OCI-LY7 (cell line): Measurements from ENCODE around the gene SIL1. TPM values are rescaled to one million over a fixed set of nuclear protein-coding genes. Genes with fewer than 3 reads are reported as not detected.

ENCODE experiments used
- BruUV-seq: library from RNA; stranded (reverse); fragments of 400-500 nt; replicated peaks from 2 replicates; lab custom pipeline; 2021; lab: Mats Ljungman, UMichigan
- CTCF ChIA-PET: fragments of 300-600 bp; sonication (Branson Sonifier 250); formaldehyde crosslinking; loops from one replicate; lab custom pipeline; 2022; ENCODE audit warnings: antibody characterized with exemption; ENCODE audit not compliant: unreplicated experiment; lab: Charles Lee
- POLR2A ChIA-PET: fragments of 300-600 bp; sonication (Branson Sonifier 250); formaldehyde crosslinking; loops from one replicate; lab custom pipeline; 2022; ENCODE audit warnings: antibody characterized with exemption; lab: Charles Lee
- DNase-seq: peaks from one replicate; pipeline ENCODE4 v3.0.0-alpha.2; 2015; ENCODE audit warnings: low spot score
- H2AFZ ChIP-seq: fragments of 200-600 bp; sonication (generic), shearing (Covaris generic); 2 replicates; pipeline ENCODE4 v1.6.1; 2014; ENCODE audit warnings: mild to moderate bottlenecking, antibody characterized with exemption, low read length, moderate library complexity
- H3K27ac ChIP-seq: fragments of 200-600 bp; sonication (generic); 2 replicates; pipeline ENCODE4 v1.5.1; 2014; ENCODE audit warnings: mixed run types, low read depth, mild to moderate bottlenecking, moderate library complexity, low read length, inconsistent platforms; ENCODE audit not compliant: poor library complexity, severe bottlenecking
- H3K36me3 ChIP-seq: fragments of 200-600 bp; sonication (generic); 2 replicates; pipeline ENCODE4 v1.6.1; 2014; ENCODE audit warnings: mild to moderate bottlenecking, antibody characterized with exemption, low read length, moderate library complexity, mixed read lengths; ENCODE audit not compliant: insufficient read depth
- H3K4me1 ChIP-seq: fragments of 200-600 bp; sonication (generic); 2 replicates; pipeline ENCODE4 v1.5.1; 2014; ENCODE audit warnings: mild to moderate bottlenecking, low read length; ENCODE audit not compliant: insufficient read depth, poor library complexity, severe bottlenecking
- H3K4me2 ChIP-seq: fragments of 200-600 bp; sonication (generic); 2 replicates; pipeline ENCODE4 v1.6.1; 2014; ENCODE audit warnings: mild to moderate bottlenecking, low read length
- H3K4me3 ChIP-seq: fragments of 200-600 bp; sonication (generic); 2 replicates; pipeline ENCODE4 v1.5.1; 2014; ENCODE audit warnings: mild to moderate bottlenecking, low read depth, low read length; ENCODE audit not compliant: poor library complexity, severe bottlenecking
- H3K79me2 ChIP-seq: fragments of 200-600 bp; sonication (generic); 2 replicates; pipeline ENCODE4 v1.6.1; 2016; ENCODE audit warnings: low read depth, mild to moderate bottlenecking, low read length, moderate library complexity, mixed read lengths; ENCODE audit not compliant: insufficient read depth
- H3K9me2 ChIP-seq: fragments of 200-600 bp; sonication (generic); 2 replicates; pipeline ENCODE4 v1.6.1; 2016; ENCODE audit warnings: mild to moderate bottlenecking, low read length, mixed read lengths; ENCODE audit not compliant: insufficient read depth
- H3K9me3 ChIP-seq: fragments of 200-600 bp; sonication (generic); 2 replicates; pipeline ENCODE4 v1.6.1; 2014; ENCODE audit warnings: mild to moderate bottlenecking, mixed run types, low read length, mixed read lengths
- H4K20me1 ChIP-seq: fragments of 200-600 bp; sonication (generic); 2 replicates; pipeline ENCODE4 v1.6.1; 2014; ENCODE audit warnings: mild to moderate bottlenecking, antibody characterized with exemption, low read length, moderate library complexity, mixed read lengths; ENCODE audit not compliant: insufficient read depth
- EZH2phosphoT487 ChIP-seq: fragments of 200-600 bp; sonication (generic); IDR thresholded peaks from 2 replicates; pipeline ENCODE4 v1.6.1; 2018; ENCODE audit warnings: low read depth, borderline replicate concordance, mild to moderate bottlenecking, mixed run types, antibody characterized with exemption, low read length, moderate library complexity, mixed read lengths
- intact Hi-C: fragments of 100-400 bp; cut with micrococcal nuclease; formaldehyde crosslinking; loops from one replicate; pipeline ENCODE4 v1.10.0; 2022; ENCODE audit not compliant: unreplicated experiment
- total RNA-seq, 2 experiments: library from RNA; depleted of rRNA in 1 of 2; stranded (reverse); fragments of >200 nt in 1 of 2; shearing (Covaris generic) in 1 of 2; gene quantifications; 2 replicates each; pipeline ENCODE4 v1.2.3, GENCODE V29; 2014 to 2022
- TF ChIP-seq, protein P1 (sequence below): fragments of 200-600 bp; sonication (generic); conservative IDR thresholded peaks from 2 replicates; pipeline ENCODE4 v1.5.1; 2014; ENCODE audit warnings: mild to moderate bottlenecking, antibody characterized with exemption, low read length, moderate library complexity, mixed read lengths

SIL1 gene
- total RNA-seq, 2 experiments from 2014 or later, result 9.2 to 22.8 TPM

DNA sequence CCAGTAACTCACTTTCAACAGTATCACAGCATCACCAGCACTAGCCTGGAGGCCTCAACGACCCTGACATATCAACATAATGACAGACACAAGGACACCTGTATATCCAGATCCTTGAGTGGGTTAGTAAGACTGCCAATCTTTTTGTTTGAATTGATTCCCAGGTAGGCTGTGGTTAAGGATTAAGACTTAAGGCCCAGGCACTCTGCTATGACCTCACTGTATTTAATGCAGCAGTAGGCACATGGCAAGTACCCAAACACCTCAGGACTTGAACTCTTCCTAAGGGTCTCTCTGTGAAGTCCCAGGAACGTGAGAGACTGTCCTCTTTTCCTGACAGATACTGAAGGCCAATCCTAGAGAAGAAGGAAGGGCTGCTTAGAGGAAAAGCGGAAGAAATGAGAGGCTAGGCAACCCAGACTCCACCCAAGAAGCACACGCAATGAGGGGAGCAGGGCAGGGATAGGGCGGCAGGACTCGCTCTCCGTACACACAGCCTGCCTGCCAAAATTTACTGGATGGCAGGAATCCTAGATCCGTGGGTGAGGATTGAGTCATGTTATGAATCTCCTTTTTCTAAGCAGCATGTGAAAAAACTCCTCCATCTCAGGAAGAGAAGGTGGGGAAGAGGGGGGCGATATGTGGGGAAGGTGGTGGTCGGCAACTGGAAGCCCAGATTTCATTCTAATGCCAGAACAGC, 93.4 kb downstream of the SIL1 start:
- Histone ChIP-seq H3K4me3 (no peak overlapping the region), H3K9me2 (no peaks in the 10 kb centered on the region), H3K79me2 (no peaks in the 10 kb centered on the region), H3K27ac (no peak overlapping the region), H3K4me2 (no peak overlapping the region), H4K20me1 (no peaks in the 10 kb centered on the region), H3K4me1 (no peaks in the 10 kb centered on the region), H3K9me3 (no peaks in the 10 kb centered on the region), H3K36me3 (no peaks in the 10 kb centered on the region), H2AFZ (no peak overlapping the region)
- BruUV-seq, result no TSS peak
- no peak for DNase-seq
- intact Hi-C loops, result no loop called here
- POLR2A ChIA-PET, result no interaction called here
- no peak for TF ChIP-seq EZH2phosphoT487
- TF ChIP-seq, protein P1, sequence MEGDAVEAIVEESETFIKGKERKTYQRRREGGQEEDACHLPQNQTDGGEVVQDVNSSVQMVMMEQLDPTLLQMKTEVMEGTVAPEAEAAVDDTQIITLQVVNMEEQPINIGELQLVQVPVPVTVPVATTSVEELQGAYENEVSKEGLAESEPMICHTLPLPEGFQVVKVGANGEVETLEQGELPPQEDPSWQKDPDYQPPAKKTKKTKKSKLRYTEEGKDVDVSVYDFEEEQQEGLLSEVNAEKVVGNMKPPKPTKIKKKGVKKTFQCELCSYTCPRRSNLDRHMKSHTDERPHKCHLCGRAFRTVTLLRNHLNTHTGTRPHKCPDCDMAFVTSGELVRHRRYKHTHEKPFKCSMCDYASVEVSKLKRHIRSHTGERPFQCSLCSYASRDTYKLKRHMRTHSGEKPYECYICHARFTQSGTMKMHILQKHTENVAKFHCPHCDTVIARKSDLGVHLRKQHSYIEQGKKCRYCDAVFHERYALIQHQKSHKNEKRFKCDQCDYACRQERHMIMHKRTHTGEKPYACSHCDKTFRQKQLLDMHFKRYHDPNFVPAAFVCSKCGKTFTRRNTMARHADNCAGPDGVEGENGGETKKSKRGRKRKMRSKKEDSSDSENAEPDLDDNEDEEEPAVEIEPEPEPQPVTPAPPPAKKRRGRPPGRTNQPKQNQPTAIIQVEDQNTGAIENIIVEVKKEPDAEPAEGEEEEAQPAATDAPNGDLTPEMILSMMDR, result no peak
- CTCF ChIA-PET, result no interaction called here

DNA sequence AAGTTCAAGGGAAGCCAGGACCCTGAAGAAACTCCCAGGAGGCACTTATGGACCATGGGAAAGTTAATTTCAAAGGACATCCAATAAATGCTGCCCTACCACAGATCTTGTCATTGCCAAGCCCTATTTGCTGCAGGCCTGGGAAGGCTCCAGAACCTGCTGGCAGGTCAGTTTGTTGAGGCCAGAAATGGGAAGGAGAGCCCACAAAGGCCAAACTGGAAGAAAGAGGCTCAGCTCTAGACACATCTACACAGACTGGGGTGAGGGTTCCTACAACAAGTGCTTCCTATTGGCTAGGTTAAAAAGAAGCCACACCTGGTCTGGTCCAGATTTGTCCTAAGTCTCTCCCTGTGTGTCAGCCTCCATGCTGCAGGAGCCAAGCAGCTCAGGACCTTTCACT, 94.4 kb downstream of the SIL1 start:
- Histone ChIP-seq H3K4me1 (no peaks in the 10 kb centered on the region), H3K4me2 (no peak overlapping the region), H3K36me3 (no peaks in the 10 kb centered on the region), H3K9me3 (no peaks in the 10 kb centered on the region), H4K20me1 (no peaks in the 10 kb centered on the region), H3K9me2 (no peaks in the 10 kb centered on the region), H3K4me3 (no peak overlapping the region), H3K79me2 (no peaks in the 10 kb centered on the region), H2AFZ (no peak overlapping the region), H3K27ac (no peak overlapping the region)
- no TSS peak for BruUV-seq
- ChIA-PET POLR2A (no interaction called here), CTCF (no interaction called here)
- intact Hi-C loops, result no loop called here
- no peak for DNase-seq
- no peak for TF ChIP-seq EZH2phosphoT487
- TF ChIP-seq, protein P1, result no peak

DNA sequence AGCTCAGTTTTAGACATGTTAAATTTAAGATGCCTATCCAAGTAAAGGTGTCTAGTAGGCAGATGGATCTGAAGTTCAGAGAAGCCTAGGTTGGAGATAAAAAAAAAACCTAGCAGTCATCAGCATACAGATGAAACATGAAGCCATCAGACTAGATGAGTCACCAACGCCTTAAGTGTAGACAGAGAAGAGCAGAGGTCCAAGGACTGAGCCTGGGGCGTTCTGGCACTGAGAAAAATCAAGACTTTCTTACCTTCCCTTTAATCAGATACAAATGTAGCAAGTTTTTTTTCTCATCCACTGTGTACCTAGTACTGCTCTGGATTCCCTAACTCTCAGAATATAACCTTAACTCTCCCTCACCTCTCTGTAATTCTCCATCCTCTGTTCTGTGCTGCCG, 97.3 kb downstream of the SIL1 start:
- CTCF ChIA-PET, result no interaction called here
- Histone ChIP-seq H3K79me2 (no peaks in the 10 kb centered on the region), H3K4me3 (no peak overlapping the region), H3K9me2 (no peaks in the 10 kb centered on the region), H3K36me3 (no peaks in the 10 kb centered on the region), H3K4me1 (no peaks in the 10 kb centered on the region), H3K9me3 (no peaks in the 10 kb centered on the region), H2AFZ (no peak overlapping the region), H3K4me2 (no peak overlapping the region), H4K20me1 (no peaks in the 10 kb centered on the region), H3K27ac (no peak overlapping the region)
- no TSS peak for BruUV-seq
- intact Hi-C loops, result no loop called here
- TF ChIP-seq, protein P1, result no peak
- no peak for TF ChIP-seq EZH2phosphoT487
- no peak for DNase-seq
- POLR2A ChIA-PET, result interaction anchor here (0.8 kb wide), 1 partner anchor 40 kb away, joined by 5 read pairs; no protein-coding TSS in a partner anchor
